Measurements from ENCODE around the gene GPR155. TPM values are rescaled to one million over a fixed set of nuclear protein-coding genes. Genes with fewer than 3 reads are reported as not detected.
A peak's percentile ranks its signal among the peaks of the same experiment; 100 is the strongest.

Gene GPR155
- total RNA-seq, 1 donor from 2014 or later, result 0.37 TPM

- Mint-ChIP-seq H3K27me3 (ENCODE audit: insufficient read depth, low read depth) (peaks cover 3% of the 10 kb centered on the region), H3K27ac (no peak overlapping the region), H3K9me3 (peaks cover 10% of the 10 kb centered on the region), H3K4me3 (no peak overlapping the region), H3K36me3 (no peaks in the 10 kb centered on the region), H3K4me1 (no peaks in the 10 kb centered on the region)
- Histone ChIP-seq H3K4me3 (no peak overlapping the region), H4K20me1 (ENCODE audit: low read depth) (no peaks in the 10 kb centered on the region), H3K4me2 (no peak overlapping the region), H2AFZ (replicated peaks) (no peak overlapping the region), H3K4me1 (no peaks in the 10 kb centered on the region), H3K27ac (no peak overlapping the region), H3K27me3 (no peaks in the 10 kb centered on the region), H3K9ac (no peak overlapping the region), H3K36me3 (no peaks in the 10 kb centered on the region), H3K9me3 (ENCODE audit: low read depth) (no peaks in the 10 kb centered on the region), H3F3A (ENCODE audit: low read depth) (no peaks in the 10 kb centered on the region), H3K79me2 (ENCODE audit: low read depth) (no peaks in the 10 kb centered on the region)
- no peak for DNase-seq (ENCODE audit: low spot score)
- TF ChIP-seq, protein P1, sequence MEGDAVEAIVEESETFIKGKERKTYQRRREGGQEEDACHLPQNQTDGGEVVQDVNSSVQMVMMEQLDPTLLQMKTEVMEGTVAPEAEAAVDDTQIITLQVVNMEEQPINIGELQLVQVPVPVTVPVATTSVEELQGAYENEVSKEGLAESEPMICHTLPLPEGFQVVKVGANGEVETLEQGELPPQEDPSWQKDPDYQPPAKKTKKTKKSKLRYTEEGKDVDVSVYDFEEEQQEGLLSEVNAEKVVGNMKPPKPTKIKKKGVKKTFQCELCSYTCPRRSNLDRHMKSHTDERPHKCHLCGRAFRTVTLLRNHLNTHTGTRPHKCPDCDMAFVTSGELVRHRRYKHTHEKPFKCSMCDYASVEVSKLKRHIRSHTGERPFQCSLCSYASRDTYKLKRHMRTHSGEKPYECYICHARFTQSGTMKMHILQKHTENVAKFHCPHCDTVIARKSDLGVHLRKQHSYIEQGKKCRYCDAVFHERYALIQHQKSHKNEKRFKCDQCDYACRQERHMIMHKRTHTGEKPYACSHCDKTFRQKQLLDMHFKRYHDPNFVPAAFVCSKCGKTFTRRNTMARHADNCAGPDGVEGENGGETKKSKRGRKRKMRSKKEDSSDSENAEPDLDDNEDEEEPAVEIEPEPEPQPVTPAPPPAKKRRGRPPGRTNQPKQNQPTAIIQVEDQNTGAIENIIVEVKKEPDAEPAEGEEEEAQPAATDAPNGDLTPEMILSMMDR (IDR thresholded peaks at IDR 0.05), result no peak
- TF ChIP-seq EZH2phosphoT487 (IDR thresholded peaks at IDR 0.05), result no peak
- no peak for TF ChIP-seq EZH2 (IDR thresholded peaks at IDR 0.05)
These were observed 37.7 kb upstream of the GPR155 start for GRCh38 chr2:174524527-174524926.

DNA sequence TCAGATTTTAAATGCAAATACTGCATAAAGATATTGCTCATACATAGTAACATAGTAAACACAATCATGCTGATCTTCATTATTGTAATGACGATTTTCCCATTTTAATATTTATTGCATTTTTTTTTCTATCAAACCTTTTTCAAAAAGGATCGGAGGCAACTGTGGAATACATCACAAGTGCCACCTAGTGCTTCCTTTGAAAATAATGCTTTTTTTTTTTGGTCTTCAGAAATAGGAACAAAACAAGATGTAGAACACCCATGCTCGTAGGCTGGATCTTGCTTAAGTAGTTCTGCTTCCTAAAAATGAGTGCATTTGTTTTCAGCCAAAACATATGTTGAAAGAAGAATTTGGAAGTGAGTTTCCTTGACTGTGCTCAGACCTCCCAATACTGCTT, 35.7 kb upstream of the GPR155 start:
- no peak overlapping the region for H3K27ac ChIP-seq
- H3K79me2 ChIP-seq (ENCODE audit: low read depth), result no peaks in the 10 kb centered on the region
- no peak overlapping the region for H3K4me3 ChIP-seq
- DNase-seq (ENCODE audit: low spot score), result no peak
- H3K4me1 ChIP-seq, result no peaks in the 10 kb centered on the region
- H3K9me3 ChIP-seq (ENCODE audit: low read depth), result no peaks in the 10 kb centered on the region
- no peaks in the 10 kb centered on the region for H3K36me3 ChIP-seq
- no peak overlapping the region for H3K9ac ChIP-seq
- H3K27me3 Mint-ChIP-seq (ENCODE audit: insufficient read depth, low read depth), result no peaks in the 10 kb centered on the region
- no peak overlapping the region for H3K27ac Mint-ChIP-seq
- no peaks in the 10 kb centered on the region for H3F3A ChIP-seq (ENCODE audit: low read depth)
- TF ChIP-seq, protein P1 (IDR thresholded peaks at IDR 0.05), result peak; percentile 33
- TF ChIP-seq EZH2phosphoT487 (IDR thresholded peaks at IDR 0.05), result no peak
- H3K4me1 Mint-ChIP-seq, result no peaks in the 10 kb centered on the region
- H3K4me2 ChIP-seq, result no peak overlapping the region
- H3K27me3 ChIP-seq, result no peaks in the 10 kb centered on the region
- H3K36me3 Mint-ChIP-seq, result no peaks in the 10 kb centered on the region
- H3K9me3 Mint-ChIP-seq, result peaks cover 6% of the 10 kb centered on the region
- H4K20me1 ChIP-seq (ENCODE audit: low read depth), result no peaks in the 10 kb centered on the region
- no peak overlapping the region for H3K4me3 Mint-ChIP-seq
- H2AFZ ChIP-seq (replicated peaks), result no peak overlapping the region

GRCh38 chr2:174518395-174518794, 31.6 kb upstream of the GPR155 start:
- TF ChIP-seq EZH2phosphoT487 (IDR thresholded peaks at IDR 0.05), result no peak
- TF ChIP-seq, protein P1 (IDR thresholded peaks at IDR 0.05), result no peak
- no peak overlapping the region for H3K9ac ChIP-seq
- peaks cover 2% of the 10 kb centered on the region for H3K27me3 Mint-ChIP-seq (ENCODE audit: insufficient read depth, low read depth)

More at GRCh38 chr2:174518395-174518794, 31.6 kb upstream of the GPR155 start:
- Histone ChIP-seq H3K4me2 (no peak overlapping the region), H3K9me3 (ENCODE audit: low read depth) (no peaks in the 10 kb centered on the region), H4K20me1 (ENCODE audit: low read depth) (no peaks in the 10 kb centered on the region), H3K36me3 (no peaks in the 10 kb centered on the region), H2AFZ (replicated peaks) (no peak overlapping the region), H3K27ac (no peak overlapping the region), H3K4me3 (no peak overlapping the region), H3F3A (ENCODE audit: low read depth) (no peaks in the 10 kb centered on the region), H3K27me3 (no peaks in the 10 kb centered on the region), H3K79me2 (ENCODE audit: low read depth) (no peaks in the 10 kb centered on the region), H3K4me1 (no peaks in the 10 kb centered on the region)
- Mint-ChIP-seq H3K4me1 (no peaks in the 10 kb centered on the region), H3K36me3 (no peaks in the 10 kb centered on the region), H3K9me3 (peaks cover 10% of the 10 kb centered on the region), H3K4me3 (no peak overlapping the region), H3K27ac (no peak overlapping the region)
- no peak for DNase-seq (ENCODE audit: low spot score)

Data from neural progenitor cell (in vitro differentiated cells).